IPS-NIHi7 (cell line): ENCODE results near the gene GABBR1.
A peak's percentile ranks its signal among the peaks of the same experiment; 100 is the strongest.

Source experiments
- DNase-seq: peaks from one replicate; pipeline ENCODE4 v3.0.0; 2012; ENCODE audit warnings: mixed read lengths; ENCODE audit errors: extremely low spot score

The GABBR1 gene

DNA sequence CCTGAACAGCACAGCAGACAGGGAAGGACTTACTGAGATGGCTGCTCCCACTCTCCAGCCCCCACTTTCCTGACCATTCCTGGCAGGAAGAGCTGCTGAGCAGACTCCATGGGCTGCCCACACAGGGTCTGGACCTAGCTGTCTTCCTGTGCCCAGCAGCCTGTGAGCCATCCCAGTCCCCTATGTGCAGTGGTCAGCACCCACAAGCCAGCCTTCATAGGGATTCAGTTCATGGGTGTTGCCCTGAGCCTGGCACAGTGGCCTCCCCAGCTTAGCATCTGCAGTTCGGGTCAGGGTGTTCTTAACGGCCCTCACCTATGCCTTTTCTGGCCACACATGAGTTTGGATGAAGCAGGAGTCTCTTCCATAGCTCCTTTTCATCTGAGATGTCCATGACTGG, 105.4 kb downstream of the GABBR1 start:
- DNase-seq = no peak

DNA sequence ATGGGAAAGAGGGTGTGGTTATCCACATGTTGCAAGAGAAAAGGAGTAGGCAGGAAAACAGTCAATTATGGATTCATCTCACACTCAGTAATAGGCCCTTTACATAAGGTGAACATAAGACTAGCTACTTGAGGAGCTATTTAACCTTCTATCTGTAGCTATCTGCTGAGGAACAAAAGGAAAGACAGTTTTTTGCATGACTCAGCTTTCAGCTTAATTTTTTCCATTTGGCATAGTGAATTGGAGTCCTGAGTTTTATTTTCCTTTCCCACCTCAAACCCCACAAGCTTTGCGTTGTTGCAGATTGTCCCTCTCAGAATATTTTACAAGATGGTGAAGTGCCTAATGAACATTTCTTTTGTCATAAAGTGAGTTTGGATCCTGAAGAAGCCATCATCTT, 105.9 kb downstream of the GABBR1 start:
- no peak for DNase-seq

DNA sequence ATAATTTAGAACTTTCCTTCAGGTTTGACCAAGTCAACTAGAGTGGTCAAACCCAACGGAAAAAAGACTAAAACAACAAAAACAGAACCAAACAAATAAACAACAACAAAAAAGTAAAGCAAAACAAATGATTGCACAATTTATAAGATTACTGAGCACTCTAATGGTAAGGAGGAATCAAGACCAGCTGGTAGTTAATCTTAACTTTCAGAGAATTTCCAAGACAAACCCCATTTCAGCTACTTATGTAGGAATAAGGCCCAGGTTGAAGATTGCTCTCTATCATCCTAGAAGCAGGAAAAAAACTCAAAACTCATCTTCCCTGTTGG, 107.7 kb downstream of the GABBR1 start:
- DNase-seq = no peak

DNA sequence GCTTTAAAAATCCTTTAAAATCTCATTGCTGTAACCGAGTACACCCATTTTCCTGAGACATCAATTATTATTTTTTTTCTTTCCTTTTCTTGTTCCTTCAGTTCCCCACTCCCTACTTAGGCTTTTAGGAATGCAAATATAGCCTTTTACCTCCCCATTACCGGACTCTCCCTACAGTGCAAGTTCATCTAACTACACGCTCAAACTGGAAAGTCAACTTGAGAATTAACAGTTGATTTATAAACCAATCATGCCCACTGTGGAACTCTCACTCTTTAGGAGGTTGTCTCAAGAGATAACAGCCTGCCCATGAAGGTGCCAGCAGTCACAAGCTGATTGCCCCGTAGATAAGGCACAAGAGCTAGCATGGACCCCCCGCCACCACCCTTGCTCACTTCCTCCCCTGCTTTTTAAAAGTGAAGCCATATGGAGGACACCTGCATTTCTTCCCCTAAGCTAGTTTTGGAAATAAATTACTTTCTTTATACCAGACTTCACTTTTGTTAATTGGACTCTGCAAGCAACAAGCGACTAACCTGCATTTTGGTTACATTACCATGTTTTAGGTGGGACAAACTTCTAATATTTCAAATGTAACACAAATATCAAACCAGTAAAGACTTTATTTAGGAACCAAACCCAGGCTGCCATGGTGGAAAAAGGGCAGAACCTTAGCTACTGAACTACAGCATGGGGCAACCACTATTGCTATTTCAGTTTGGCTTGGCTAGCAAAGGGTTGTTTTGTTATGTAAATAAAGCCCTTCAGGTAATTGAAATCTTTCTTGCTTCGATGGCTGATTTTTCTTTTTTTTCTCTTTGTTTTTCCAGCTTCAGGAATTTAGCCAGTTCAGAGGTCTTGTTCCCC, 108.3 kb downstream of the GABBR1 start:
- no peak for DNase-seq

DNA sequence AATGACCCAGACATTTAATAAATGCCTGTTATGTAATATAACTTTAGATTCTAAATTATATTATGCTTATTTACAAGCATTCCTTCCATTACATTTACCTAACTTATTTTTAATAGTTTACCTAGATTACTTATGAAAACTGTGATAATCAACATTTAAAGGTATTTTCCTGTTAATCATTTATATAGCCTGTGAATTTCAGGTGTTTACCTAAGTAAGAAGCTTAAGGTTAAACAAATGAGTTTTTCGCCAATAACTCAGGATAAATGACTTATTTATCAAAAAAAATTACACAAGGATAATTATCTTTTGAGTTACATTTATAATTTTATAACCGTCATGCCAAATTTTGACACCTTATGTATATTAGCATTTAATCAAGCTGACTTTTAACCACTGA, 108.9 kb downstream of the GABBR1 start:
- no peak for DNase-seq

DNA sequence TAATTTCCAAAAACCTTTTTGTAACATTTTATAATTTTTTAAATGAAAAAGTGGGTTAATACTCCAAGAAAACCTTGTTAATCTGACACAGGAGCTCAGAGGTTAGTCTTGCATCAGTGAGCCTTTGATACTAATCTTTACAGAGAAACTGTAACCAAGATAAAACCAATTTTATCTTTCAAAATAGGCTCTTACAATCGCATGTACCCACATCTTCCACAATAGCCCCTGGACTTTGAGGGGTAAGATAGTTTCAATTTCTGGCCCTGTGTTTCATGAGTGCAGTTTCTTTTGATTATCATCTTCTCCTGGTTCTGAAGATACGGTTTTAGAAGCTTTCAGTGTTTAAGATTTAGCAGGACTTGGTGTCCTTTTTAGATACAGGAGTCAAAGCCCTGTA, 110.8 kb downstream of the GABBR1 start:
- DNase-seq = no peak

DNA sequence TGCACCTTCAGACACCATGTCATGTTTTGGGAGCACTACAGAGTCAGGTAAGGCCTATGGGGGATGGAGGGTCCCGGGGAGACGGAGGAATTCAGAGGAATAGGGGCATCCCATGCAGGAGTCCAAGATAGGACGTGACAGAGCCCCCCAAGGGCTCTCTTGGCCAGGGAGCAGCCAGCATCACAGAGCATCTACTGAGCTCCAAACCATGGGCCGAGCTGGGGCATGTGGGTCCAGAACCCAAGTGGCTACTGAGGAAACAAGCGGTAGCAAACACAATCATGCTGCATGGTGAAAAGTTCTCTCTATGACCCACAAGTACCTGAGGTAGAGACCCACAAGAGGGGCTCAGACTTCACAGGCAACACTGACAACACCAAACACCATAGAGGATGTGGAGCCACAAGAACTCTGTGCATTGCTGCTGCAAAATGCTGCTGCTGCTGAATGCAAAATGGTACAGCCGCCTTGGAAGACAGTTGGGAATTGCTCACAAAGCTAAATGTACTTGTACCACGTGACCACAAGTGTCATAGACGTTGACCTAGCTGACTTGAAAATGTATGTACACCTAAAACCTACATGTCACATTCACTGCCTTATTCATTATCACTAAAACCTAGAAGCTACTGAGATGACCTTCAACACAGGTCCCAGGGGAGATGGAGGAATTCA, 111.8 kb downstream of the GABBR1 start:
- DNase-seq = no peak

DNA sequence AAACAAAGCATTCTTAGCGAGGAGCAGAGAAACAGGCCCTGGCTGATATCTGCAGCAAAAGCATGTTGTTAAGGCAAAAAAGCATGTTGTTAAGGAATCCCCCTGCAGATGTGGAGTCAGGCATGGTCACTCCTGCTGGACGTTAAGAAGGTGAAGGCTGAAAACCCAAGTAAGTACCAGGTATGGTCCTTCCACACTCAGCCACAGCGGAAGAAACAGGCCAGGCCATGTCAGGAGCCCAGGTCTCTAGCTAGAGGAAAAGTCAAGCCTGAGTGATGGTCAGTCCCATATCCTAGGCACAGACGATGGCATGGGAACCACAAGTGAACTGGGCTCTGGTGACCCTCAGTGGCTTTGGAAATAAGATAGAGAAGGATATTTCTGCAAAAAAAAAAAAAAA, 112.8 kb downstream of the GABBR1 start:
- no peak for DNase-seq

DNA sequence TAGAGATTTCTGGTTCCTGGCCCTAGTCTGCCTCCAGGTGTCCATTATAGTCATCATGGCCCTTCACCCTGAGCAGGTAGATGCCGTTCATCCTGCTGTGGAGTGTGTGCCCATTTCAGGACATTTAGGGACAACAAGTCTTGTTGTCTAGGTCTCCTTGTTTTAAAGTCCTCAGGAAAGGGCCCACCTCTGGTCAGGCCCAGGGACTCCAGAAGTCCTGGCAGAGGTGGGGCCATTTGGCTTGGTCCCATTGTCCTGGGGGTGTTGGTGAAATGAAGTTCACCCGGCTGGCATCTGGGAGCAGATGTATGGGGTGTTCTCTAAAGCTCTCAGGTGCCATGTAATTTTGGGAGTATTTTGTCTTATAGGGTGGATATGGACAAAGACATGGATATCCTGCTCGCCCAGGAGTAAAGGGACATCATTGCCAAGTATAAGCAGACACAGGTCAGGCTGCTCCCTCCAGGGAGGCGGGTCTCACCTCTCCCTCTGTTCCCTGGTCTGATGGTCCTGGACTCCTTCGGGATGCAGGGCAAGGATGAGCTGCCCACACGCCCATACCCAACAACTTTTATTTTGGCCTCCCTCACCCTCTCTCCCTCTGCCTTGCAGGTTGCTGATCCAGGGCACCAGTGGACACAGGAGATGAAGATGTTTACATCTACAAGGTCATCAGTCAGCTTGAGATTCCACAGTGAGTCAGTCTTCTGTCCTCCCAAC, 113.5 kb downstream of the GABBR1 start:
- no peak for DNase-seq

DNA sequence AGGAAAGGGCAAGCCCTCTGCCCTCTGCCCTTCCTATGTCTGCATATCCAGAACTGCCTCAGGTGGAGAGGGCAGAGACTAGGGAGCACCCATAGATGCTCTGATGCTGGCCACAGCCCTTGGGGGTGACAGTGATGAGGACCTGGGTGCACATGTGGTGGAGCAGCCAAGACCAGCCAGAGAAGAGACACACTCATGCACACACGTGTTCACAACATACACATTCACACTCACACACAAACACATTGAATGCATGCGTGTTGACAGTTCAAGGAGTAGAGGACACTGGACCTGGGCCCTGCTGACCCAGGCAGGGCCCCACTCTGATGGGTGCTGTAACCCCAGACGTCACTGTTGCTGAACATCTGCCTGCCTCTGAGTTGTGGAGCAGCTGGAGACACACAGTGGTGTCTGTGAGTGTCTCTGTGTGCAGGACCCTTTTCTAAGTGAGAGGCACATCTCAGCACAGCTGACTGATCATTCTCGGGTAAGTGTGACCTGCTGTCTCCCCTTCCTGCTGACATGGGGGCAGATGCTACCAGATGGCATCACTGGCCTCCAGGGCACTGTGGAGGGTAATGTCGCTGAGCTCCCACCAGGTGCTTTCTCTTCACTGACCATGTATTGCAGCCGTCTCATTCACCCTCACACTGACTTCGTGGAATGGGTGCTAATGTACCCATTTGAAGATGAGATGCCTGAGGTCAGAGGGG, 115.1 kb downstream of the GABBR1 start:
- DNase-seq = no peak

DNA sequence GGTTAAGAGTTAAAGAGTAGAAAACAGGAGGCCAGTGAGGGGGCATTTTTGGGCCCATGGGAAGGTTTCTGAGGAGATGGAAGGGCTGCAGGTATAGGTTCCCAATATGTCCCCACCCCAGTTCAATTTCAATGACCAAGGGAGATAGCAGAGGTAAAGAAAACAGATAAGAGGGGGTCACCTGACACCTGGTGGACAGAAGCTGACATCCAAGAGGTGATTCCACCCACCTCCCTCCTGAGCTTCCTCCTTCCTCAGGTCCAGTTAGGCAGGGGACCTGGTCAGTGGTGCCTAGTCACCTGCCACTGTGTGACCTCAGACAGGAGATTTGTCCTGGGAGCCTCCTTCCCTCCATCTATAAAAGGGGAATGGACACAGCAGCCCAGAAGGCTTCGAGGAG, 115.7 kb downstream of the GABBR1 start:
- DNase-seq = no peak

DNA sequence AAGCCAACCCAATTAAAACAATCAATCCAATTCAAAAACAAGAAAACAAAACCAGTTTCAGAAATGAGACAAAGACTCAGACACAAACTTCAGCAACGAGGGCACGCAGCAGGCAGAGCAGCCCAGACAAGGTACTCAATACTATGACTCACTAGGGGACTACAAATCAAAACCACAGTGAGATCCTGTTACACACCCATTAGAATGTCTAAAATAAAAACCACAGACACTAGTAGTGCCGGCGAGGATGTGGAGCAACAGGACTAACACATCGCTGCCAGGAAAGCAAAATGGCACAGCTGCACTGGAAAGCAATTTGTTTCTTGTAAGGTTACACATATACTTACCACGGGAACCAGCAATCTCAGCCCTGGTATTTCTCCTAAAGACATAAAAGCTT, 116.9 kb downstream of the GABBR1 start:
- no peak for DNase-seq

DNA sequence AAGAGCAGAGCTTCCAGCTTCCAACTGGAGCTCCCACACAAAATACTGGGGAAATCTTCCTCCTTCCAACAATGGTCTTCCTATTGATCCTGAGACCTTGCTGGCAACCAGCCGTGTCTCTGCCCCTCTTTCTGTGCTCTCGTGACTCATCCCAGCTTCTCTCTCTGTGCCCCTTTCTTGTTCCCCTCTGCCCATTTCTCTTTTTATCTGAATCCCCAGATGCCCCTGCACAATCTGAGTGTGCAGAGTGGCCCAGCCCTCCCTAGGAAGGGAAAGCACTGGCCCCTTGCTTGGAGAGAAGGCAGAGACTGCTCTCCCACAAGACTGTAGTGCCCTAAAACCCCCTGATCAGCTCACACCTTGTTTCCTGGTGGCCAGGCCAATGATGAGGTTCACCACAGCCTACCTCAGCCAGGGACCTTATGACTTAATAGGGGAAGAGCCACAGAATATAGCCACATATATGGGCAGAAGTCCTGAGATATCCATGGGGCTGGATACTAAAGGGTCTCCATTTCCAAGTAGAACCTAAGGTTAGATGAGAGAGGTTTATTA, 122.2 kb downstream of the GABBR1 start:
- no peak for DNase-seq

DNA sequence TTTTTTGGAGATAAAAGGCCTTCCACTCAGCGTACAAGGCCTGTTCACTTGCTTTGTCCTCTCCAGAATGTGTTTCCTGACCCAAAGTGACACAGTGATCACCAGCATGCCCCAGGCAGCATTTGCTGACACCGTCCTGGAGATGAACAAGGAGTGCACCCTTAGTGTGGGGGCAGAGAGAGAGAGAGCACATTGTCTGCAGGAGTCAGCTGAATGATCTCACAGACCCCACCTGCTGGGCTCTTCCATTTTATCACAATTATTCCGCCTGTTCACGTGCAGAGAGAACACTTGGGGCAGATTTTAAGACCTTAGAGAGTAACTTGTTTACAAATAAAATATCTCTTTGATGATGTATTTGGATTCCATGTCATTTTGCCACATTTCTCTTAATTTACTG, 122.8 kb downstream of the GABBR1 start:
- peak; percentile 36 for DNase-seq
